ENCODE data around the gene TFR2. TPM values are rescaled to one million over a fixed set of nuclear protein-coding genes. Genes with fewer than 3 reads are reported as not detected.

TFR2 gene
- total RNA-seq, 4 donors from 2014 or later: 1.3 to 3.4 (median 1.6) TPM

DNA sequence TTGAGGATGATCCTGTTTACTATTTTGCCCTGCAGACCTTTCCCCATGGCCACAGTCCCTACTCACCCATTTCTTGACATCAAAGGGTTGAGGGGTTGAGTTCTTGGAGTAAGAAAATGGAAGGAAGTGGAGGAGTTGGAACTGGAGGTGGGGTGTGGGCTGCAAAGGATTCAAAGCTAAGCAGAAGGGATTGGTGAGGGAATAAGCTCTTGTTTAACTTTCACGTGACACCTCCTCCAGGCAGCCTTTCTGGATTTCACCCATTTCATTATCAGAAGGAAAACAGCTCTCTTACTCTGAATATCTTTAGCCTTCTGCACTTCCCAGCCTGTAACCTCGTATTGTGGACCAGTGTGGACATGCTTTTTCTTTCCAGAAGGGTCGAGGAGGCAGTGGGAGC lies 15.3 kb downstream of the TFR2 start:
- no peak overlapping the region for H3K4me3 ChIP-seq (ENCODE audit: low read depth, poor library complexity, severe bottlenecking)
- 16 to 22% methylated on average over 3 of the region's 3 CpGs for WGBS, 2 donors
- no peak for DNase-seq (ENCODE audit: low spot score in 2 of 2)
- no peak for TF ChIP-seq POLR2A (IDR thresholded peaks at IDR 0.05)
- TF ChIP-seq, protein P1, sequence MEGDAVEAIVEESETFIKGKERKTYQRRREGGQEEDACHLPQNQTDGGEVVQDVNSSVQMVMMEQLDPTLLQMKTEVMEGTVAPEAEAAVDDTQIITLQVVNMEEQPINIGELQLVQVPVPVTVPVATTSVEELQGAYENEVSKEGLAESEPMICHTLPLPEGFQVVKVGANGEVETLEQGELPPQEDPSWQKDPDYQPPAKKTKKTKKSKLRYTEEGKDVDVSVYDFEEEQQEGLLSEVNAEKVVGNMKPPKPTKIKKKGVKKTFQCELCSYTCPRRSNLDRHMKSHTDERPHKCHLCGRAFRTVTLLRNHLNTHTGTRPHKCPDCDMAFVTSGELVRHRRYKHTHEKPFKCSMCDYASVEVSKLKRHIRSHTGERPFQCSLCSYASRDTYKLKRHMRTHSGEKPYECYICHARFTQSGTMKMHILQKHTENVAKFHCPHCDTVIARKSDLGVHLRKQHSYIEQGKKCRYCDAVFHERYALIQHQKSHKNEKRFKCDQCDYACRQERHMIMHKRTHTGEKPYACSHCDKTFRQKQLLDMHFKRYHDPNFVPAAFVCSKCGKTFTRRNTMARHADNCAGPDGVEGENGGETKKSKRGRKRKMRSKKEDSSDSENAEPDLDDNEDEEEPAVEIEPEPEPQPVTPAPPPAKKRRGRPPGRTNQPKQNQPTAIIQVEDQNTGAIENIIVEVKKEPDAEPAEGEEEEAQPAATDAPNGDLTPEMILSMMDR (IDR thresholded peaks at IDR 0.05): no peak
- intact Hi-C loops (cut with DNase I; ENCODE audit: low total_unique reads): no loop called here

- no peak for DNase-seq (ENCODE audit: low spot score in 2 of 2)
- H3K4me3 ChIP-seq (ENCODE audit: low read depth, poor library complexity, severe bottlenecking): no peak overlapping the region
- TF ChIP-seq, protein P1 (IDR thresholded peaks at IDR 0.05): no peak
- TF ChIP-seq POLR2A (IDR thresholded peaks at IDR 0.05): no peak
- intact Hi-C loops (cut with DNase I; ENCODE audit: low total_unique reads): no loop called here
- WGBS, 2 donors: 78 to 83% methylated on average over 15 of the region's 15 CpGs
Observed at GRCh38 chr7:100623951-100624824, 17.2 kb downstream of the TFR2 start.

DNA sequence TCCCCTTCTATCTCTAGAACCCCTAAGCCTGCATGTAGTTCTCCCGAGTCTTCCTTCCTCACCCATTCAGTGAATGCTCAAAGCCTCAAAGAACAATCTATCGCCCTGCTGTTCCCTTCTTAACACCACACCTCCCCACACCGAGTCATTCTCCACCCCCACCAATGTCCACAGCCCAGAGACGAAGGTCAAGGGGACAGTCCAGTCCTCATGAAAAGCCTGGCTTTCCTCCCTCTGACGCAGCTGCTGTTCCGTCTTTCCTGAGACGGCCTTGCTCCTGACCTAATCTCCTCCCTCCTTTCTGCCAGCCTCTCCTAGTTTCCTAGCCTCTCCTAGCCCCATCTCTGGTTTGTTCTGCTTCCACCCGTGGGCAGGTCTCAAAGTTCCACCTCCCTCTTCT lies 19.8 kb downstream of the TFR2 start:
- TF ChIP-seq POLR2A (IDR thresholded peaks at IDR 0.05): no peak

DNA sequence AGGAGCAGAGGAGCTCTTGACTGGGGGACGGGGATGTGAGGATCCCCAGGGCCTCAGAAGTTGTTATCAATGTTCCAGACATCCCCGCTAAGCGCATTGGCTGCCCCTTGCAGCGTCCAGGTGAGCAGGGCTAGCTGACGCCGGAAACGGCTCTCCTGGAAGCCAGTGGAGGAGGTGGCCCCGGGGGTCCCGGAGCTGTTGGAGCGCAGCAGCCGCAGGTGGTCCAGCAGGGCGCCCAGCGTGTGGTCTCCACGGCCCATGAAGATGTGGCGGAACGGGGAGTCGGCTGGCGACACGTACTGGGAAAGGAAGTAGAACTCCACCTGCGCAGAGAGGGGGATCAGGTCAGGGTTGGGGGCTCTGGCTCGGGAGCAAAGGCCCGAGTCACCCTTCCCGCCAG lies 20.5 kb downstream of the TFR2 start:
- H3K4me3 ChIP-seq (ENCODE audit: low read depth, poor library complexity, severe bottlenecking): no peak overlapping the region
- DNase-seq (ENCODE audit: low spot score in 2 of 2): no peak
- intact Hi-C loops (cut with DNase I; ENCODE audit: low total_unique reads): no loop called here
- WGBS, 2 donors: 96% methylated on average over 23 of the region's 23 CpGs
- TF ChIP-seq, protein P1 (IDR thresholded peaks at IDR 0.05): no peak
- no peak for TF ChIP-seq POLR2A (IDR thresholded peaks at IDR 0.05)

More for the DNA sequence above, 19.8 kb downstream of the TFR2 start:
- intact Hi-C loops (cut with DNase I; ENCODE audit: low total_unique reads): no loop called here
- DNase-seq (ENCODE audit: low spot score in 2 of 2): no peak
- WGBS, 2 donors: 85 to 88% methylated on average over 8 of the region's 8 CpGs
- H3K4me3 ChIP-seq (ENCODE audit: low read depth, poor library complexity, severe bottlenecking): no peak overlapping the region

- intact Hi-C loops (cut with DNase I; ENCODE audit: low total_unique reads): no loop called here
- no peak for TF ChIP-seq POLR2A (IDR thresholded peaks at IDR 0.05)
- TF ChIP-seq, protein P1 (IDR thresholded peaks at IDR 0.05): no peak
- no peak overlapping the region for H3K4me3 ChIP-seq (ENCODE audit: low read depth, poor library complexity, severe bottlenecking)
- WGBS, 2 donors: 90 to 96% methylated on average over 6 of the region's 6 CpGs
- no peak for DNase-seq (ENCODE audit: low spot score in 2 of 2)
Observed at GRCh38 chr7:100620239-100620638, 21.1 kb downstream of the TFR2 start.

- no peak overlapping the region for H3K4me3 ChIP-seq (ENCODE audit: low read depth, poor library complexity, severe bottlenecking)
- 81 to 87% methylated on average over 6 of the region's 6 CpGs for WGBS, 2 donors
- TF ChIP-seq, protein P1 (IDR thresholded peaks at IDR 0.05): no peak
- TF ChIP-seq POLR2A (IDR thresholded peaks at IDR 0.05): no peak
- intact Hi-C loops (cut with DNase I; ENCODE audit: low total_unique reads): no loop called here
- no peak for DNase-seq (ENCODE audit: low spot score in 2 of 2)
Observed at GRCh38 chr7:100614308-100614861, 27.0 kb downstream of the TFR2 start.

Data from lower leg skin (tissue), 4 donors.